Osteoblast (primary cell): ENCODE results near the gene NEUROG3. TPM values are rescaled to one million over a fixed set of nuclear protein-coding genes. Genes with fewer than 3 reads are reported as not detected.

Experiments used
- DNase-seq: peaks from one replicate; pipeline ENCODE4 v3.0.0; 2011; ENCODE audit warnings: low spot score, mixed read lengths; ENCODE audit not compliant: insufficient read length; ENCODE audit errors: missing footprints
- H2AFZ ChIP-seq: 2 replicates; pipeline ENCODE4 v1.6.0; 2011; ENCODE audit warnings: mild to moderate bottlenecking, low read length
- H3K27ac ChIP-seq: 2 replicates; pipeline ENCODE4 v1.5.1; 2011; ENCODE audit warnings: mild to moderate bottlenecking, low read depth, low read length, moderate library complexity
- H3K27me3 ChIP-seq: 2 replicates; pipeline ENCODE4 v1.6.0; 2012; ENCODE audit warnings: mild to moderate bottlenecking, control low read depth, inconsistent platforms, low read length, moderate library complexity; ENCODE audit not compliant: insufficient read depth
- H3K36me3 ChIP-seq: 2 replicates; pipeline ENCODE4 v1.5.1; 2011; ENCODE audit warnings: mild to moderate bottlenecking, low read length, control low read depth, moderate library complexity; ENCODE audit not compliant: insufficient read depth
- H3K4me1 ChIP-seq: 2 replicates; pipeline ENCODE4 v1.5.1; 2011; ENCODE audit warnings: mild to moderate bottlenecking, low read length, control low read depth, moderate library complexity; ENCODE audit not compliant: insufficient read depth
- H3K4me2 ChIP-seq: 2 replicates; pipeline ENCODE4 v1.6.0; 2011; ENCODE audit warnings: mild to moderate bottlenecking, low read length; ENCODE audit not compliant: insufficient read depth
- H3K4me3 ChIP-seq: fragments of 200-600 bp; sonication (generic); 3 replicates; pipeline ENCODE4 v1.5.1; 2012; ENCODE audit warnings: mild to moderate bottlenecking, low read length, inconsistent platforms; ENCODE audit not compliant: insufficient read depth
- H3K79me2 ChIP-seq: 2 replicates; pipeline ENCODE4 v1.6.0; 2012; ENCODE audit warnings: mild to moderate bottlenecking, low read length, control low read depth, inconsistent platforms; ENCODE audit not compliant: insufficient read depth
- H3K9me3 ChIP-seq: 2 replicates; pipeline ENCODE4 v1.5.1; 2011; ENCODE audit warnings: low read depth, low read length, control low read depth
- H4K20me1 ChIP-seq: 2 replicates; pipeline ENCODE4 v1.6.0; 2012; ENCODE audit warnings: mild to moderate bottlenecking, low read length, control low read depth; ENCODE audit not compliant: insufficient read depth
- CTCF ChIP-seq: IDR thresholded peaks from 2 replicates; pipeline ENCODE4 v1.5.1; 2011; ENCODE audit warnings: mild to moderate bottlenecking, low read depth, low read length, moderate library complexity; ENCODE audit errors: extremely low read depth
- total RNA-seq: library from RNA; depleted of rRNA; stranded (reverse); fragments of >200 nt; gene quantifications from 2 replicates; pipeline ENCODE4 v1.2.3, GENCODE V29; 2012

Gene NEUROG3
- total RNA-seq, 1 donor: not detected

- no peaks in the 10 kb centered on the region for H3K9me3 ChIP-seq
- H3K4me3 ChIP-seq: no peak overlapping the region
- peaks cover 75% of the 10 kb centered on the region for H3K27me3 ChIP-seq
- no peak for DNase-seq
- no peaks in the 10 kb centered on the region for H4K20me1 ChIP-seq
- H3K36me3 ChIP-seq: no peaks in the 10 kb centered on the region
- H3K79me2 ChIP-seq: no peaks in the 10 kb centered on the region
- no peak for TF ChIP-seq CTCF
- no peak overlapping the region for H2AFZ ChIP-seq
- H3K27ac ChIP-seq: no peak overlapping the region
- no peak overlapping the region for H3K4me2 ChIP-seq
- no peaks in the 10 kb centered on the region for H3K4me1 ChIP-seq
Observed at GRCh38 chr10:69577268-69578232, 4.3 kb upstream of the NEUROG3 start.

- no peak for TF ChIP-seq CTCF
- peak; percentile 72 for DNase-seq
- no peaks in the 10 kb centered on the region for H3K9me3 ChIP-seq
- peaks cover 85% of the 10 kb centered on the region for H3K27me3 ChIP-seq
- no peak overlapping the region for H3K4me3 ChIP-seq
- no peaks in the 10 kb centered on the region for H3K36me3 ChIP-seq
- H3K27ac ChIP-seq: no peak overlapping the region
- H3K4me2 ChIP-seq: no peak overlapping the region
- no peaks in the 10 kb centered on the region for H3K4me1 ChIP-seq
- no peaks in the 10 kb centered on the region for H4K20me1 ChIP-seq
- H3K79me2 ChIP-seq: no peaks in the 10 kb centered on the region
- H2AFZ ChIP-seq: no peak overlapping the region
Observed at GRCh38 chr10:69576334-69577011, 3.3 kb upstream of the NEUROG3 start.

- H4K20me1 ChIP-seq: no peaks in the 10 kb centered on the region
- H3K9me3 ChIP-seq: no peaks in the 10 kb centered on the region
- no peak overlapping the region for H3K27ac ChIP-seq
- no peak for TF ChIP-seq CTCF
- peaks cover 89% of the 10 kb centered on the region for H3K27me3 ChIP-seq
- no peaks in the 10 kb centered on the region for H3K79me2 ChIP-seq
- no peak overlapping the region for H2AFZ ChIP-seq
- no peaks in the 10 kb centered on the region for H3K36me3 ChIP-seq
- H3K4me3 ChIP-seq: no peak overlapping the region
- H3K4me1 ChIP-seq: no peaks in the 10 kb centered on the region
- peak; percentile 81 for DNase-seq
- no peak overlapping the region for H3K4me2 ChIP-seq
Observed at GRCh38 chr10:69575164-69575722, 2.0 kb upstream of the NEUROG3 start.

GRCh38 chr10:69574571-69574978, 1.4 kb upstream of the NEUROG3 start:
- H3K4me1 ChIP-seq: no peaks in the 10 kb centered on the region
- DNase-seq: no peak
- no peak for TF ChIP-seq CTCF
- H3K4me2 ChIP-seq: no peak overlapping the region
- H3K79me2 ChIP-seq: no peaks in the 10 kb centered on the region
- H4K20me1 ChIP-seq: no peaks in the 10 kb centered on the region
- H3K27me3 ChIP-seq: peaks cover 89% of the 10 kb centered on the region
- no peak overlapping the region for H2AFZ ChIP-seq
- no peak overlapping the region for H3K27ac ChIP-seq
- no peaks in the 10 kb centered on the region for H3K9me3 ChIP-seq
- no peaks in the 10 kb centered on the region for H3K36me3 ChIP-seq
- H3K4me3 ChIP-seq: no peak overlapping the region
